NCI-H146 treated with DMSO at 0.1 percent for 48 hours (cell line): ENCODE results near the gene CLEC6A.
"Not testable (repeated sequence)": the region's sequence is repeated elsewhere in the genome, so short reads cannot be mapped to it uniquely, and the experiment has no call there.

Experiments
- DNase-seq: peaks from one replicate; lab custom pipeline; 2025; ENCODE audit not compliant: unreplicated experiment; lab: John Stamatoyannopoulos, UW

The CLEC6A gene

GRCh38 chr12:8455727-8456360 lies at the start of gene CLEC6A:
Gene CLEC6A, plus strand, starts transcription at chr12:8455962. Its CDS starts 150 bp downstream, at chr12:8456112.
- DNase-seq, result no peak

GRCh38 chr12:8419576-8419975 lies 36.2 kb upstream of the CLEC6A start:
- DNase-seq, result not testable (repeated sequence)

DNA sequence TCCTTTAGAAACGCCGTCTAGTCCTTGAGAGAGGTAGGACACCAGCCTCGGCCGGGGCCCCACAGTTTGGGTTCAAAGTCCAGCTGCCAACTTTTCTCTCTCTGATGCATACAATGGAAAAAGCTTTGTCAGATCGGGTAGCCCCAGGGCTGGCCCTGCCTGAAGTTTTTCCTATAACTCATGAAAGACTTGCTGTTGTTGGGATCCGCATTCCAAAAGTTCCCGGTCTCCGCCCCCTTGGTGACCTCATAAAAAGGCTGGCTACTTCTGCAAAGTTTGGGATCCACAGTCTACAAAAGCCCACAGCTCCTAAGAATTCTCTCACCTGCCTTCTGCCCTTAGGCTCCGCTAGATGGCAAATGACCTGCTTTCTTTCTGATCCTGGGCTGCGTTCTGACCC lies 35.3 kb upstream of the CLEC6A start:
- no peak for DNase-seq

GRCh38 chr12:8444536-8445278 lies 11.1 kb upstream of the CLEC6A start:
- not testable (repeated sequence) for DNase-seq

- DNase-seq, result no peak
Observed at GRCh38 chr12:8445731-8446130, 10.0 kb upstream of the CLEC6A start.

DNA sequence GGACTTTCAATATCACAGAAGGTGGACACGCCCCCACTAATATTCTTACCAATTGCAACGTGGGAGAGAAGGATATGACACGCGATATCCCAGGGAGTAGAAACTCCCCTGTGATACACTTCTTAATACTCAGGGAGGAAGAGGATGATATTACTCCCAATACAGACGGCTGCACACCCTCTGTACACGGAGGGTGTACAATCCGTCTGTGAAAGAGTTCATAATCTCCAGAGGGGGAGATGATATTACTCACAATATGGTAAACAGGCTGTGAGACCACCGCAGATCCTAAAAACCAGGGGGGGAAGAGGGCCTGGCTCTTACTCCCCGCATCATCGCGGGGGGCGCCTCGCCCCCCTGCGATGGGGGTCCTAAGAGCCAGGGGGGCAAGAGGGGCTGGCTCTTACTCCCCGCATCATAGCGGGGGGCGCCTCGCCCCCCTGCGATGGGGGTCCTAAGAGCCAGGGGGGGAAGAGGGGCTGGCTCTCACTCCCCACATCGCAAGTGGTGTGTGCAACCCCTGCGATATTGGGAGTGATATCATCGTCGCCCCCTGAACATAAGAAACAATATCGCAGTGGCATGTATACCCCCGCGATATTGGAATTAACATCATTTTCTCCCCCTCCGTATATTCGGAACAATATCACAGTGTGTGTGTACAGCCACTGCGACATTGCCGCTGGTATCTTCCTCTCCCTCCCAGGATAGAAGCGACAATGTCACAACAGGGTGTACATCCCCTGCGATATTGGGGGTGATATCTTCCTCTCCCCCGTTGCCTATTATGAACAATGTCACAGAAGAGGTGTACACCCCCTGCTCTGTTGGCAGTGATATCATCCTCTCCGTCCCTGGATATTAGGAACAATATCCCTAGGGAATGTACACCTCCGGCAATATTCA lies 8.9 kb upstream of the CLEC6A start:
- no peak for DNase-seq

DNA sequence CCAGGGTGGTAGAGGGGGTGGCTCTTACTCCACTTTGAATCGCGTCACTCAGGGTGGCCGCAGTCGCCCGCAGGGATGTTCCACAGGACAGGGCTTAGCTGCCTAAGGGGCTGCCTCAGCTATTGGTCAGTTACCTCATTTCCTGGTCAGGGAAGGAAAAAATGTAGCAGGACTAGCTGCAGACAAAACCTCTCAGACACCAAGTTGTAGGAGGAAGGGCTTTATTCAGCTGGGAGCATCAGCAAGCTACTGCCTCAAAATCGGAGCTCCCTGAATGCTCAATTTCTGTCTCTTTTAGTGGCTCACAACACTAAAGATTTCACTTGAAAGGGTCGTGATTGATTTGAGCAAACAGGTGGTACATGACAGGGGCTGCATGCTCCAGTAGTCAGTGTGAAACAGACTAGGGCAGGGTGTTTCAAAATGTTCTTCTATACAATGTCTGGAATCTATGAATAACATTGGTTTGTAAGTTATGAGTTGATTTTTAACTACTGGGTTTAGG lies 6.4 kb upstream of the CLEC6A start:
- DNase-seq, result no peak

GRCh38 chr12:8452036-8452435 lies 3.7 kb upstream of the CLEC6A start:
- DNase-seq, result no peak

DNA sequence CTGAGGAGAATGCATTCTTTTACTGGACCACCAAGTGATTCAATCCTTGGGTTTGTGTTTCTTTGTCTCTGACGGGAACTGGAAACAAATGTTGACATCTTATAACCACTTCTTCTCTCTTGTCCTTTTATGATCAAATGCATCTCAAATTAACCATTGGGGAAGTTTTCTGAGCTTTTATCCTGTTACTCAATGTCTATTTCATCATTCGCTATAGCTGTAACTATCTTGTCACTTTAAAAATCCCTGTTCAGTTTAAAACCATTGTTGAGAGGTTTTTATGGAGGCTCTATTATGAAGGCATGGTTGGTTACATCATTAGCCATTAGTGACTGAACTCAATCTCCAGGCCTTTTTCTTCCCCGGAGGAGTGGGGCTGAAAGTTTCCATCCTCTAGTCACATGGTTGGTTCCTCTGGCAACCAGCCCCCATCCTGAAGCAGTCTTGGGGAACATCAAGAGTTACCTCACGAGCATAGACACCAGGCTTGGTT lies 2.7 kb upstream of the CLEC6A start:
- DNase-seq, result no peak

DNA sequence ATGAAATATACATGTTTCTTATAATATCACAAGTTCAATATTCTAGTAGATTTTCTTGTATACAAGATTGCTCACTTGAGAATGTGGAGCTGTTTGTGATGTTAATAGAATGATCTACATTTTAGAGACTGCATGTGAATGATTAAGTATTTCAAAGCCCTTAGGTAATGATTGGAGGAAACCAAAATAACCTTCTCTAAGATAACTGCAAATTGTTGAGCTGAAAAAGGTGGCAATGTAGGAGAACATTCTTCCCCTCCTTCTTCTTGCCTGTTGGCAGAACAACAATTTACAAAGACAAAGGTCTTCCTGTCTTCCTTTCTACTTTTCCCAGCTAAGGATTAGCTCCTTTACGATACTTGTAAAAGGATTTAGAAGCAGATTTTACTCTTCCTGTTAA lies 2.0 kb upstream of the CLEC6A start:
- no peak for DNase-seq

DNA sequence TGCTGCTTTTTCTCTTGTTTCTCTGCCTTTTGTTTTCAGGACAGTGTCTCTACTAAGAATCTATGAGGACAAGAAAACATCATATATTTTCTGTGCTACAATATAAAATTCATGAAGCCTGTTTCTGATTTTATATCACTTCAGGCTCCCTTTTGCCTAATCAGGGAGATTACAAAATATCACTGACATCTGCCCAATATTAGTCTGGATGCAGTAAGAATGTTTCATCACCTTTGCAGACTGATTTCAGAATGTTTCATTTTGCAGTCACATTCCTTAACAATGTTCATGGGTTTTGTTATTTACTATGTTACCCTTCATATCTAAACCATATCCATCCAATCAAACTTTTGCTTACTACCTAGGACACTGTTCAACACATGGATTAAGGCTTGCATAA lies 491 bp upstream of the CLEC6A start:
- DNase-seq, result no peak

DNA sequence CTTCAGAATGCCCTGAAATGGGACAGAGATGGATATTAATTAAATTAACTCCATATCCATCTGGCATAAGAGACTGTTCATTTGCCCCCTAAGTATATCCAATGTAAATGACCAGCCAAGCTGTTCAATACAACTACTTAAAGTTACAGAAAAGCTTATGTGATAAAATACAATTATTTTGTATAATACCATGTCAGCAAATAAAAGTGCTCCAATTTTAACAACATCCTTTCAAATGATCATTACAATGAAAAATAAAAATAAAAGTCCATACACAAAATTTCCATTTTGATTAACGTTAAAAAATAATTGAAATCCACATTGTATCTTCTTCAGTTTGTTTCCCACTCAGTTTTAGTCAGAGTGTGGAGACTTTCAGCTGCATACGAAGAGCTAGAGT lies 5.7 kb downstream of the CLEC6A start:
- DNase-seq, result no peak

GRCh38 chr12:8465301-8465996 lies 9.7 kb downstream of the CLEC6A start:
- no peak for DNase-seq

DNA sequence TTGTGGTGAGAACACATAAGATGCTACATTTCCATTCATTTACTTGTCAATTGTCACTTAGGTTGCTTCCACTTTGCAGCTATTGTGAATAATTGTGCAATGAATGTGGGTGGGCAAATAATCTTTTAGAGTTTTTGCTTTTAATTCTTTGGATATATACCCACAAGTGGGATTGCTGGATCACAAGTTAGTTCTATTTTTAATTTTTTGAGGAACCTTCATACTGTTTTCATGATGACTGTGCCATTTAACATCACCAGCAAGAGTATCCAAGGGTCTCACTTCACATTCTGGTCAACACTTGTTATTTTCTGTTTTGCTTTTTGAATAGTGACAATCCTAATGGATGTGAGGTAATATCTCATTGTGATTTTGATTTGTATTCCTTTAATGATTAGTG lies 10.5 kb downstream of the CLEC6A start:
- DNase-seq, result no peak

DNA sequence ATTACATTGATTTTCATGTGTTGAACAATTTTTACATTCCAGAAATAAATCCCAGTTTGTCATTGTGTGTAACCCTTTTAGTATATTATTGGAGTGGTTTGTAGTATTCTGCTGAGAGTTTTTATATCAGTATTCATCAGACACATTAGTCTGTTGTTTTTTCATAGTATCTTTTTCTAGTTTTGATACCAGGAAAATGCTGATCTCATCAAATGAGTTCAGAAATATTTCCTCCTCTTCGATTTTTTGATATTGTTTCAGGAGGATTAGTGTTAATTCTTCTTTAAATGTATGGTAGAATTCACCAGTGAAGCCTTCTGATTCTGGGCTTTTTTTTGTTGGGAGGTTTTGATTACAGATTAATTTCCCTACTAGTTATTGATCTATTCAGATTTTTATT lies 15.3 kb downstream of the CLEC6A start:
- no peak for DNase-seq

GRCh38 chr12:8475508-8476203 lies 19.9 kb downstream of the CLEC6A start:
- DNase-seq, result no peak

- no peak for DNase-seq
Observed at GRCh38 chr12:8482571-8483061, 26.9 kb downstream of the CLEC6A start.

GRCh38 chr12:8483079-8483478 lies 27.3 kb downstream of the CLEC6A start:
- no peak for DNase-seq

DNA sequence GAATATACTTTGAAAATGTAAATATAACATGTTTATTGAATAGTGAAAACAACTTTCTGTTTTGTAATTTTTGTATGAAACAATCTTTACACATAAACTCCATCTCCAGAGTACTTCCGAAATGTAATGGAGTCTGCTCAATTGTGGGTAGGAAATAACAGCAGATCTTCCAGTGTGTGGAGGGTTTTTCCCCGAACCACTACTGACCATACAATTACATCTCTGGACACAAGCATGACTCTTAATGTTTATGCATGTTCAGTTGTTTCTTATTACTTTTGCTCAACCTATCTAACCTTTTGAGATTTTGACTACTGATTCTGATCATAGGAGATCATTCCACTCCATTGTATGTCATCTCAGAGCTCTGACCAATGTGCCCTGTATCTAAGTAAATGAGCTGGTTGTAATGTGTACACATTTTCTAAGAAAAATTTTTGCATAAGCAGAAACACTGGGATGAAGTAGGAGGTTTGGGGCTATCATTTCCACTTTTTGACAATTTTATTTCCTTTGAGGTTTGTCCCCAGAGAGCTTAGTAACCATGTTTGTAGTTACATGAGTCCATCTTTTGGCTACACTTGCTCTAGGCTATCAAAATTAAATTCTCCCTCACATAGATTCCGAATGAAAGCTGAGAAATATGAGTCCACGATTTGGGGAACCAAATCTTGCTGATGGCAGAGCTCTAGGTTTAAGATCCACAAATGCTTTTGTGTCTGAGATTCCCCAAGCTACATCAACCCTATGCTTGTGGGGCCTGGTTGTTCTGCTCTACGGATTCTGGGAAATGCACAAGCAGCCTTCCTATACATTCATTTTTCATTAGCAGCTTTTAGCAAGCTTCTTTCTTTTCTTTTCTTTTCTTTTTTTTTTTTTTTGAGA lies 36.1 kb downstream of the CLEC6A start:
- DNase-seq, result no peak
